ENCODE results near the gene PP2D1. TPM values are rescaled to one million over a fixed set of nuclear protein-coding genes. Genes with fewer than 3 reads are reported as not detected.
"Not testable (repeated sequence)": the region's sequence is repeated elsewhere in the genome, so short reads cannot be mapped to it uniquely, and the experiment has no call there.

The PP2D1 gene, protein sequence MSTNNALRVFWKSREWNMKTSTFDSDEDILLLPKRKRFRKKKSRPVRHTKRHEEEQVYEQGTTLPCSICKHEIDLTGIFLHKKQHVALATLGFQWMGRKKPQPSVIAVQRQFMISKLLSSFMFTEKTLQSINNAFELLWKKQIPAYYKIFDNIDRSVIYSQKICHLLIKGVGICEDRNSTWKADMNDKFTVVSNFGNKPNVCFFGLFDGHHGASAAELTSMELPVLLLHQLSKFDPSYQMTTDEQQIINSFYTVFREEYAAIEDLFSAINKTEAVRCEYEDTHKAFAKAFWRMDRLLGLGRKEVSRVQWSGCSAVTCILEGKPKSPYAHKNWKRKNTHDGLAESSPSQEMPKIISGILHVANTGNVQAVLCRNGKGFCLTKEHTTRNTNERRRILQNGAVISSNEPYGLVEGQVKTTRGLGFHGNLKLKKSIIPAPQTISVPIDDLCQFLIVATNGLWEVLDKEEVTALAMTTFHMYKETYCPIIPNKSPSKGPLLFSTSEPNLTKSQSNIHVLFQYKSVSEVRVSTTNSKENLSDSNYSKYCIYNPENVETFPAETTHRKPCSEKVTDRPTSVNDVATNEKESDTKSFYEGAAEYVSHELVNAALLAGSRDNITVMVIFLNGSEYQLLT
- not detected for total RNA-seq
- long read RNA-seq, result 0 reads

DNA sequence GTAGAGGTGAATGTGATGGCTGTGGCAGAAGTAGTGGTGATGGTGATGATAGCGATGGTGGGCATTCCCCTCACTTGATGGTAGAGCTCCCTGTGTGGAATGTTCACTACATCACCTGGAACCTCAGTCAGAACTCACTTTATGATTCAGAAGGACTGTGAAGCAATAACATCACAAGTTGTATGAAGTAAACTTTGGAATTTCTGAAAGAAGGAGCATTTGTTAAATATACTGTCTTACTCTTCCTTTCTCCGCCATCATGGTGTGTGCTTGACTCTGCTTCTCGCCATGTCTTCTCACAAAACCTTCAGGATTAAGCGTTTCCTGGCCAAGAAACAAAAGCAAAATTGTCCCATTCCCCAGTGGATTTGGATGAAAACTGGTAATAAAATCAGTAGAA, at the start of gene PP2D1:
Gene PP2D1 (minus strand): TSS at position 101 of the 400 bp plus-strand sequence. CDS start 192 bp downstream, outside the sequence.
- DNase-seq, result no peak
- ATAC-seq (ENCODE audit: poor library complexity), result no peak
- intact Hi-C loops (cut with DNase I), result no loop called here

DNA sequence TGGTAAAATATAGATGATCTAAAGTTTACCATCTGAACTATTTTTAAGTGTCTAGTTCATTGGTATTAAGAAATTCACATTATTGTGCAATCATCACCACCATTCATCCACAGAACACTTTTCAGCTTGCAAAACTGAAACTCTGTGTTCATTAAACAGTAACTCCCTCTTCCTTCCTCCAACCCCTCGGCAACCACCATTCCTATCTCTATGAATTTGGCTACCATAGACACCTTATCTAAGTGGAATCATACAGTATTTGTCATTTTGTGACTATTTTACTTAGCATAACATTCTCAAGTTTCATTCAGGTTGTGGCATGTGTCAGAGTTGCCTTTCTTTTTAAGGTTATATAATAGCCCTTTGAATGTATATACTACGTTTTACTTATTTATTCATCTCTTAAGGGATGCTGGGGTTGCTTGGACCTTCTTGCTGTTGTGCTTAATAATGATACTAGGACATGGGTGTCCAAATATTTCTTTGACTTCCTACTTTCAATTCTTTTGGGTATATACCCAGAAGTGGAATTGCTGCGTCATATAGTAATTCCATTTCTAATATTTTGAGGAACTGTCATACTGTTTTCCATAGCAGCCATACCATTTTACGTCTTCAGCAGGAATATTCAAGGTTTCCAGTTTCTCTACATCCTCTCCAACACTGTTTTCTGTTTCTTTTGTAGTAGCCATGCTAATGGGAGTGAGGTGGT, 49.1 kb upstream of the PP2D1 start:
- intact Hi-C loops (cut with DNase I), result no loop called here
- DNase-seq (no peak), ATAC-seq (ENCODE audit: poor library complexity) (peak; percentile 41)

DNA sequence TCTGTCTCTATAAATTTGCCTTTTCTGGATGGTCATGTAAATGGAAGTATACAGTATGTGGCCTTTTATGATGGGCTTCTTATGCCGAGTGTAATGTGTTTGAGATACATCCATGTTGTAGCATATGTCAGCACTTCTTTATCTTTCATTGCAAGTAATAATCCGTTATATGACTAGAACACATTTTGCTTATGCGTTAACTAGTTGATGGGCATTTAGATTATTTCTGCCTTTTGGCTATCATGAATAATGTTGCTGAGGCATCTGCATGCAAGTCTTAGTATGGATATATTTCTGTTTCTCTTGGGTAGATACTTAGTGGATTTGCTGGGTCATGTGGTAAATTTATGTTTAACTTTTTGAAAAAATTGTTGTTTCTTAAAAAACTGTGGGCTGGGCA, 47.9 kb upstream of the PP2D1 start:
- ATAC-seq (ENCODE audit: poor library complexity) (no peak), DNase-seq (no peak)
- intact Hi-C loops (cut with DNase I), result no loop called here

DNA sequence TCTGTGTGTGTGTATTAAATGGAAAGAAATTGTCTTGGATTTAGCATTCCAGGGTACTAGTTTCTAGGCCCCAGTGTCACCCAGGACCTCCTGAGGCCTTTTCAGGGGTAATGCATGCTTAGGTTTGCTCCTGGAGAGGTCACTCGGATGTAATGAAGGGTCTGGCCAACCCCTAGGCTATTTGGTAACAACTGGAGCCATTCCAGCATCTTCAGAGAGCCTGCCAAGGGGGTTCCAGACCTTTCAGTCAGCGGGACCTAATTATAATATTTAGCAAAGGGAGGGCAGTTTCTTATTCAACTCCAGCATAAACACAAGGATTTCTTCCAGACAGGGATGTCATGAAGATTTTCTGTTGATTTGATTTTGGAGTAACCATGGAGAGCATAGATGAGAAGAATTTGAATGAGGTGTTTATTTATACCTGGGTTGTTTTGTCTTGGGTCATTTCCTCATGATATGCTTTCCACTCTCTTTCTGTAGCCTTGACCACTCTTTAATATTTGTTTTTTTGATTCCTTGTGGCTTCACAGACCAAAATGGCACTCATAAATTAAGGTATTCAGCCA, 45.6 kb upstream of the PP2D1 start:
- DNase-seq (no peak), ATAC-seq (ENCODE audit: poor library complexity) (peak; percentile 40)
- intact Hi-C loops (cut with DNase I), result no loop called here

DNA sequence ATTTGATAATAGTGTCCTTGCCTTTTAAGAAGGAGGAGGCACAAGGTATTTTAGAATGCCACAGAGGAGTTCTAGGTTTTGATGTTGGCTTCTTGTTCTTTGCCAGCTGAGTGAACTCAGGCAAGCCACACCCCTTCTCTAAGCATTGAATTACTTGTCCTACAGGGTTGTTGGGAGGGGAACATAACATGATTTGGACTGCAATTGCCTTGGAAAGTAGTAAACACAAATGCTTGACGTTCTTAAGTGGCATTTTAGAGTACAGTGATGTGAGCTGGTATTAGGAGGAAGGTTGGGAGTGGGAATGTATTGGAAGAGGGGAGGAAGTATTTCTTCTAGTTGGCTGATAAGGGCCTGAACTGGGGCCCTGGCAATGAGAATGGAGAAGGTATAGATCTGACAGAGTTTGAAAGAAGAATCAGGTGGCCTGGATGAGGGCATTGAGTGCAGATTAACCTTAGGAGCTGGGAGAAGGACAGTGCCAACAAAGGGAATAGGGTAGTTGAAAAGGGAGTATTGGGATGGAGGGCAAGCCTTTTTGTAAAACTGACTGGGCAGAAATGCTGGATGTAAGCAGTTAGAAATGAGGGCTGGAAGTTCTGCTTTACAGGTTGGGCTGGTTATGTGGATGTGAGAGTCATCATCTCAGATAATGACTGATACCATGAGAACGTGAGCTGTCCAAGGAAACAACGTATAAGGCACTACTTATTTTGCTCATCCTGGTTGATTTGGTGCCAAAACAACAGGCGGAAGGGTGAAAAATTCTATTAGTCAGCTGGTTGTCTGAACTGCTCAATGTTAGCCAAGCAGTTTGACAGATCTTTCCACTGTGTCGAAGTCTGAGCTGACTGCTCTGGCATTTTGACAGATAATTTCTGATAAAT, 44.9 kb upstream of the PP2D1 start:
- ATAC-seq (ENCODE audit: poor library complexity), result peak; percentile 49
- intact Hi-C loops (cut with DNase I), result no loop called here

DNA sequence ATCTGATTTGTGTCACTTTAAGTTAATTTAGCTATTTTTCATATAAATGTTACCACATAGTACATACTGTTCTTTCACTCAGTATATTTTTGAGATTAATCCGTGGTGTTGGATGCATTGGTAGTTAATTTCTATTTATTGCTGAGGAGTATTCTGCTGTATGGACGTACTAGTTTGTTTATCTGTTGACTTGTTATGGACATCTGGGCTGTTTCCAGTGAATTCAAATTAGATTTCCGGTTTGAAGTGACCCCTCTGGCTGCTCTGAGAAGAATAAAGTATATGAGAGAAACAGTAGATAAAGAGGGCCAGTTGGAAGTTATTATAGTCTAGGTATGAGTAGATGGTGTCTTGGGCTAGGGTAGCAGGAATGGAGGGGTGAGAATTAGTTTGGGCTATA, 43.8 kb upstream of the PP2D1 start:
- intact Hi-C loops (cut with DNase I), result no loop called here
- ATAC-seq (ENCODE audit: poor library complexity) (no peak), DNase-seq (no peak)

More for the DNA sequence above, 44.9 kb upstream of the PP2D1 start:
- no peak for DNase-seq

DNA sequence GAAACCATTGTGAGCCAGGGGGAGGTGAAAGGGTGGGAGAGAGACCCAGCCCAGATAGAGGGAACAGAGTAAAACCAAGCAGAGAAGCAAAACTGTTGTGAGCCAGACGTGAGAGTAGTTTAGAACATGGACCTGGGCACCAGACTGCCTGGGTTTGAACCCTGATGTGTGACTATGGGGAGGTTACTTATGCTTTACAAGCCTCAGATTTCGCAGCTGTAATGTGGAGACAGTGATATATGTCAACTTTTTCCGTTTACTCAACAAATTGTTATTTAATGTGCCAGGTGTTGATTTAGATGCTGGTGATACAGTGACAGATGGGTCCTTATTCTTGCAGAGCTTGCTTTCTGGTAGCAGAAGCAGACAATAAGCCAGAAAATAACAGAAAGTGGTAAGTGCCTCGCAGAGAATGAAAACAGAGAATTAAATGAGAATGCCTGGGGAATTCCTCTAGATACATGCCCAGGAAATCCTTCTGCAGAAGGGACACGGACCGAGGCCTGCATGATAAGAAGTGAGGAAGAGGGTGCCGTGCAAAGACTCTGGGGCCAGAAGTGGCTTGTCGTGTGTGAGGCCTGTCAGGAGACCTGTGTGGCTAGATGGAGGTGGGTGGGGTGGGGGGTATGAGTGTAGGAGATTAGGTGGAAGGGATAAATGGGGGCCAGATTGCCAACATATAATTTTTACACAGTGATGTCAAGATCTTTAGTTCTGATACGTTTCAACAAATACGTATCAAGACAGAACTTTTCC, 43.1 kb upstream of the PP2D1 start:
- ATAC-seq (ENCODE audit: poor library complexity) (no peak), DNase-seq (no peak)
- intact Hi-C loops (cut with DNase I), result no loop called here

DNA sequence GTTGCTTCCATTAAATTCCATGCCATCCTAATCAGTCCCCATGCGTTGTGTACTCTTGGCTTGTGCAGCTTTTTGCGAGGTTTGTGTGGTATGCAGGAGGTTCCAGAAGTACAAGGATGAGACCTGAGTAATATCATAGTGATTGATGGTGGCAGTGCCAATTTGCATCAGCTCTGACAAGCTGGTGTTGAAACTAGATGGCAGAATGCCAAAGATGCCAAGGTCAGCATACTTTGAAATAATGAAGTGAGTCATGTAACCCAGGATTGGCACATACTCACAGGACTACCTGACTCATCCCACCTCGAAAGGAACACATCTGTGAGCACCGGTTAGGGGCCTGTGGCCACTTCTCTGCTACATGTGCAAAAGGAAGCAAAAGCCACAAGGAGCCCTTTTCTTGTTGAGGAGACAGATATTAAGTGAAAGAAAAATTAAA, 42.5 kb upstream of the PP2D1 start:
- DNase-seq, result no peak

DNA sequence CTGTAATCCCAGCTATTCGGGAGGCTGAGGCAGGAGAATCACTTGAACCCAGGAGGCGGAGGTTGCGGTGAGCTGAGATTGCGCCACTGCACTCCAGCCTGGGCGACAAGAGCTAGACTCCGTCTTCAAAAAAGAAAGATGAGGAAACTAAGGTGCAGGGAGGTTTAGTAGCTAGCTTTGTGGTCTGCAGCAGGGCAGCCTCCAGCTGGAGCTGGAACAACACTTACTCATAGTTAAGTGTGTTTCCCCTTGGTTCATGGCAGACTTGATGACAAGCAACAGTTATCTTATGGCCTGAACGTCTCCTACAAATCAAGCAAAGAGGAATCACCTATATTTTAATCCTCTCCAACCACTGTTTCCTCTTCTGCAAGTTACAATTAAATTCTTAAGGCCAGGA, 40.8 kb upstream of the PP2D1 start:
- DNase-seq, result no peak
- ATAC-seq (ENCODE audit: poor library complexity), result no peak
- intact Hi-C loops (cut with DNase I), result no loop called here

More for the DNA sequence above, 42.5 kb upstream of the PP2D1 start:
- intact Hi-C loops (cut with DNase I), result no loop called here
- peak; percentile 67 for ATAC-seq (ENCODE audit: poor library complexity)

DNA sequence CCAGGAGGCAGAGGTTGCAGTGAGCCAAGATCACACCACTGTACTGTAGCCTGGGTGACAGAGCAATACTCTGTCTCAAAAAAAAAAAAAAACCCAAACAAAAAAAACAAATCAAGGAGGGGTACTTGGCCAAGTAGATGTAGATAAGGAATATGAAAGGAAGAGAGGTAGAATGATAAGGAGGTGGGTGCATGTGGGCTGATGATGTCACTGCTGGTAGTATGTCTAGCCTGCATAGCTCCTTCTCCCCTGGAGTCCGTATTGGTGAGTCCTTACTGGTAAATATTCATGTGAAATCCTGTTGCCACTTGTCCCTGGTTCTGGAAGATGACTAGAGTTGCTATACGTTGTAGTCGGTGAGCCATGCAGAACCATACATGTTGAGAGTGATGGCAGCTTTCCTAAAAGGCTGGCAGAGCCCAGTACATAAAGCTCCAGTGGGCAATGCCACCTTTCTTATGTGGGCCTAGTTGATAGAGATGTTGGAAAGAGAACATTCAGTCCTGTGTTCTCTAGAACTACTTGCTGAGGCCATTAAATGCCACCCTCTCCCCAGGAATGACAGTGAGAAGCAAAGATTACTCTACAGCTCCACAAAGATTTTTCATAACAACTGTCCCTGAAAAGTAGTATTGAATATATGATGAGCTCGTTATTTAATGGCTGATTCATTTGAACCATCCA, 39.2 kb upstream of the PP2D1 start:
- intact Hi-C loops (cut with DNase I), result no loop called here
- DNase-seq, result no peak
- ATAC-seq (ENCODE audit: poor library complexity), result peak; percentile 48

DNA sequence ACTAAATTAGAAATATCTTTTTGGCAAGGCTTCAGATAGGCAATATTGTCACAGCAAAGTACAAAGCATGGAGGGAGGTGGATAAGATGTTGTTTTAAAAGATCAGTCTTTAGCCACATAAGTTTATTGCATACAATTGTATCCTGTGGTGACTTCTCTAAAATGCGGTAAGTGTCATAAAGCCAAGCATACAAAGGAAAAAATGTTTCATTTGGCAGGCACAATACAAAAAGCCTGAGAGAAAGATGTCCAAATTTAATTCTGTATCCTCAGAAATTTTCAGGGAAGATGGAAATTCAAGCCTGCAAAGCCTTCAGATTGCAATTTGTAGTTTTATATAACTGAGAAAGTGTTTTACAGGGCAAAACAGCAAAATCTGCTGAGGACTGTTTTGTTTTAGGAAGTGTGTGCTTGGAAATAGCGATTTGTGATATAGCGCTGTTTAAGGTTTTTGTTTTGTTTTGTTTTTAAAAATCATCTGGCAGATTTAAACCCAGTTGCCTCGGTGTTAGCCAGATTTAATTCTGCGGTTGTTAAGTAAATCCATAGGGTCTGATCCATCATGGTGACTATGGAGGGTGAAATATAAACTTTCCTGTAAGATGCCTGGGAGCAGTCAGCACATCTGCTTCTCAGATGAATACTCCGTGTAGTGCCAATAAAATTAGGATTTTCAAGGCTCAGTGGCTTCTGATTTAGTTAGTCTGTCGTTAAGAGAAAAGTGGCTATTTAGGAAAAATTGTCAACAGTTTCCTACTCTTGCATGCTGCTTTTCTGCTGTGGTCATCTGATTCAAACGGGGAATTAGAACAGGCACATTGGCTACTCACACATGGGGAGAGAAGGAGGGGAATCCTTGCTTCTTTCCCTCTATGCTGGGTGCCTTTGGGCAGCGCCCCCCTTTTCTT, 36.2 kb upstream of the PP2D1 start:
- DNase-seq (no peak), ATAC-seq (ENCODE audit: poor library complexity) (no peak)
- intact Hi-C loops (cut with DNase I), result loop anchor here (10.0 kb wide), 1 partner anchor 137 kb away; the partner anchor contains the start of gene SGO1

DNA sequence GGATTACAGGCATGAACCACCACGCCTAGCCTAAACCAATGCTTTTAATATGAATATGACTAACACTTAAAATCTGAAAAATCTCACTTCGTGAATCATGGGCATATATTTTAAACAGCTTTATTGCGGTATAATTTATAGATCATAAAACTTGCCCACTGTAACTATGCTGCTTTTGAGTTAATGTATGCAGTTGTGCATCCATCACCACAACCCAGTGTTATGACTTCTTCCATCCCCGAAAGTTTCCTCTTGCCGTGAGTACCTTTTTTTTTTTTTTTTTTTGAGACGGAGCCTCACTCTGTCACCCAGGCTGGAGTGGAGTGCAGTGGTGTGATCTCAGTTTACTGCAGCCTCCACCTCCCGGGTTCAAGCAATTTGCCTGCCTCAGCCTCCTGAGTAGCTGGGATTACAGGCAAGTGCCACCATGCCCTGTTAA, 35.3 kb upstream of the PP2D1 start:
- no peak for ATAC-seq (ENCODE audit: poor library complexity)
- intact Hi-C loops (cut with DNase I), result loop anchor here (10.0 kb wide), 1 partner anchor 137 kb away; the partner anchor contains the start of gene SGO1
- DNase-seq, result no peak

DNA sequence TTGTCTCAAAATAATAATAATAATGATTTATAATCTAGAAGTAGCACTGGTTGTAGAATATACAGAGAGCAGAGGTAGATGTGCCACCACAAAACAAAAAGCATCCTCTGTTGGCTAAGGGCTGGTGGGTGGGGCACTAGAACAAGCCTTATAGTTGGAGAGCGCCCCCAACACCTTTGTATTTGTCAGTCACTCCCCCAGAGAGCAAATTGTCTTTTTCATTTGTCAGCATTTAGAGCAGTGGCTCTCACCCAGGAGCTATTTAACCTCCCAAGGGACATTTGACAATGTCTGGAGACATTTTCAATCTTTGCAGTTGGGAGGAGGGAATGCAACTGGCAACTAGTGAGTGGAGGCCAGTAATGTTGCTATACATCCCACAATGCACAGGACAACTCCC, 34.5 kb upstream of the PP2D1 start:
- ATAC-seq (ENCODE audit: poor library complexity) (no peak), DNase-seq (no peak)
- intact Hi-C loops (cut with DNase I), result loop anchor here (10.0 kb wide), 1 partner anchor 138 kb away; the partner anchor contains the start of gene SGO1

DNA sequence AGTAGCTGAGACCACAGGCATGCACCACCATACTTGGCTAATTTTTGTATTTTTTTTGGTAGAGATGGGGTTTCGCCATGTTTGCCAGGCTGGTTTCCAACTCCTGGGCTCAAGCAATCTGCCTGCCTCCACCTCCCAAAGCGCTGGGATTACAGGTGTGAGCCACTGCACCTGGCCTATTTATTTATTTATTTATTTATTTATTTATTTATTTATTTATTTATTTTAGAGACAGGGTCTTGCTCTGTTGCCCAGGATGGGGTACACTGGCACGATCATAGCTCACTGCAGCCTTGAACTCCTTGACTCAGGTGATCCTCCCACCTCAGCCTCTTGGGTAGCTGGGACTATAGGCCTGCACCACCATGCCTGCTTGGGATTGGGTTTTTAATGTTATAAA, 33.1 kb upstream of the PP2D1 start:
- not testable (repeated sequence) for ATAC-seq (ENCODE audit: poor library complexity)
- intact Hi-C loops (cut with DNase I), result loop anchor here (10.0 kb wide), 1 partner anchor 140 kb away; the partner anchor contains the start of gene SGO1

DNA sequence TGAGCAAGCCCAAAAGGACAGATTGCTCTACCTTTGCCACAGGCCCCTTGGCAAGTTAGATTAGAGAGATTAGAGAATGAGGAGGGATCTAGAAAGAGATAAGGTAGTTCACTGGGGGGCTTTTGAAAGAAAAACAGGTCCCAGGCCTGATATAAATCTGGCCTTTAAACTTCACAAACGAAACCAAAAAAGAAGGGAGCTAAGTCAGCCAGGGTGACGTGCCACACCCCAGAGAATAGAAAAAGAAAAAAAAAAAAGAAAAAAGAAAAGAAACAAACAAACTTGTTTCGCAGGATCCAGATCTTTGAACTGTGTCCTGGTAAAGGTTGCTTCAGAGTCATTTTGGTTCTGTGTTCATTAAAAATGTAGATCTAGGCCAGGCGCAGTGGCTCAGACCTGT, 31.8 kb upstream of the PP2D1 start:
- DNase-seq, result no peak
- intact Hi-C loops (cut with DNase I), result loop anchor here (5.0 to 10.0 kb wide), 2 partner anchors 97 to 141 kb away; partner anchors contain the start of genes RAB5A and SGO1
- ATAC-seq (ENCODE audit: poor library complexity), result no peak

More for the DNA sequence above, 33.1 kb upstream of the PP2D1 start:
- not testable (repeated sequence) for DNase-seq

Measured in Right ventricle myocardium superior (tissue), 1 donor.